ENCODE data around the gene SNX18. TPM values are rescaled to one million over a fixed set of nuclear protein-coding genes. Genes with fewer than 3 reads are reported as not detected.
"Not testable (repeated sequence)": the region's sequence is repeated elsewhere in the genome, so short reads cannot be mapped to it uniquely, and the experiment has no call there.

SNX18 gene
- total RNA-seq, 1 experiment from 2014 or later: 28.0 TPM

- DNase-seq: peak in 1 of 2 experiments; percentile 43
- no peaks in the 10 kb centered on the region; the same call in 1 of the 2 replicates for H3K4me1 ChIP-seq
- Mint-ChIP-seq H3K4me3 (ENCODE audit: unreplicated experiment) (no peak overlapping the region), H3K4me1 (ENCODE audit: low read depth, unreplicated experiment) (peaks cover 6% of the 10 kb centered on the region), H3K36me3 (ENCODE audit: insufficient read depth, unreplicated experiment) (no peaks in the 10 kb centered on the region), H3K27me3 (ENCODE audit: insufficient read depth, unreplicated experiment) (no peaks in the 10 kb centered on the region), H3K27ac (ENCODE audit: unreplicated experiment) (no peak overlapping the region), H3K9me3 (ENCODE audit: unreplicated experiment) (peaks cover 7% of the 10 kb centered on the region)
- TF ChIP-seq CTCF (IDR thresholded peaks at IDR 0.05; ENCODE audit: insufficient read depth in 1 of 2, low read depth in 1 of 2, low read length in 1 of 2, severe bottlenecking in 1 of 2, unreplicated experiment in 1 of 2): no peak
- no TSS peak for BruUV-seq (replicated peaks)
- POLR2A ChIA-PET: no interaction called here
- no peak overlapping the region for H3K4me3 ChIP-seq (ENCODE audit: low read depth, low read length)
- intact Hi-C loops (cut with micrococcal nuclease; ENCODE audit: unreplicated experiment): loop anchor here (2.0 kb wide), 1 partner anchor 41 kb away; no protein-coding TSS in a partner anchor
- no peaks in the 10 kb centered on the region for H3K27me3 ChIP-seq (replicated peaks; ENCODE audit: control insufficient read depth, insufficient read depth, low read length)
- peaks cover 3% of the 10 kb centered on the region; the same call in 1 of the 2 replicates for H3K9me3 ChIP-seq
- H3K36me3 ChIP-seq (ENCODE audit: control insufficient read depth, insufficient read depth, low read length): no peaks in the 10 kb centered on the region
- CTCF ChIA-PET: no interaction called here
These were observed 39.5 kb upstream of the SNX18 start for GRCh38 chr5:54477941-54478478.

- Histone ChIP-seq H3K36me3 (ENCODE audit: control insufficient read depth, insufficient read depth, low read length) (no peaks in the 10 kb centered on the region), H3K4me3 (ENCODE audit: low read depth, low read length) (no peak overlapping the region), H3K27me3 (replicated peaks; ENCODE audit: control insufficient read depth, insufficient read depth, low read length) (no peaks in the 10 kb centered on the region), H3K4me1 (no peaks in the 10 kb centered on the region; the same call in 1 of the 2 replicates), H3K9me3 (peaks cover 3% of the 10 kb centered on the region; the same call in 1 of the 2 replicates)
- H3K9me3 Mint-ChIP-seq (ENCODE audit: unreplicated experiment): peaks cover 9% of the 10 kb centered on the region
- no peak for DNase-seq
- ChIA-PET CTCF (no interaction called here), POLR2A (interaction anchor here (0.6 kb wide), 1 partner anchor 170 kb away, joined by 4 read pairs; the partner anchor contains the start of gene ARL15)
- H3K27me3 Mint-ChIP-seq (ENCODE audit: insufficient read depth, unreplicated experiment): no peaks in the 10 kb centered on the region
- no peaks in the 10 kb centered on the region for H3K36me3 Mint-ChIP-seq (ENCODE audit: insufficient read depth, unreplicated experiment)
- no TSS peak for BruUV-seq (replicated peaks)
- no peak for TF ChIP-seq CTCF (IDR thresholded peaks at IDR 0.05; ENCODE audit: insufficient read depth in 1 of 2, low read depth in 1 of 2, low read length in 1 of 2, severe bottlenecking in 1 of 2, unreplicated experiment in 1 of 2)
- no peak overlapping the region for H3K27ac Mint-ChIP-seq (ENCODE audit: unreplicated experiment)
- intact Hi-C loops (cut with micrococcal nuclease; ENCODE audit: unreplicated experiment): no loop called here
- H3K4me1 Mint-ChIP-seq (ENCODE audit: low read depth, unreplicated experiment): peaks cover 6% of the 10 kb centered on the region
- no peak overlapping the region for H3K4me3 Mint-ChIP-seq (ENCODE audit: unreplicated experiment)
These were observed 37.3 kb upstream of the SNX18 start for GRCh38 chr5:54480296-54480695.

- Histone ChIP-seq H3K9me3 (no peaks in the 10 kb centered on the region; the same call in 1 of the 2 replicates), H3K4me3 (ENCODE audit: low read depth, low read length) (no peak overlapping the region), H3K27me3 (replicated peaks; ENCODE audit: control insufficient read depth, insufficient read depth, low read length) (no peaks in the 10 kb centered on the region), H3K36me3 (ENCODE audit: control insufficient read depth, insufficient read depth, low read length) (no peaks in the 10 kb centered on the region), H3K4me1 (peaks cover 8% of the 10 kb centered on the region)
- CTCF ChIA-PET: no interaction called here
- no TSS peak for BruUV-seq (replicated peaks)
- no peak for DNase-seq
- no peak overlapping the region for H3K27ac Mint-ChIP-seq (ENCODE audit: unreplicated experiment)
- no peaks in the 10 kb centered on the region for H3K27me3 Mint-ChIP-seq (ENCODE audit: insufficient read depth, unreplicated experiment)
- intact Hi-C loops (cut with micrococcal nuclease; ENCODE audit: unreplicated experiment): no loop called here
- TF ChIP-seq CTCF (IDR thresholded peaks at IDR 0.05; ENCODE audit: insufficient read depth in 1 of 2, low read depth in 1 of 2, low read length in 1 of 2, severe bottlenecking in 1 of 2, unreplicated experiment in 1 of 2): no peak
- no peaks in the 10 kb centered on the region for H3K36me3 Mint-ChIP-seq (ENCODE audit: insufficient read depth, unreplicated experiment)
- H3K4me3 Mint-ChIP-seq (ENCODE audit: unreplicated experiment): no peak overlapping the region
- POLR2A ChIA-PET: no interaction called here
- H3K9me3 Mint-ChIP-seq (ENCODE audit: unreplicated experiment): peaks cover 19% of the 10 kb centered on the region
- peaks cover 6% of the 10 kb centered on the region for H3K4me1 Mint-ChIP-seq (ENCODE audit: low read depth, unreplicated experiment)
These were observed 33.2 kb upstream of the SNX18 start for GRCh38 chr5:54484219-54484894.

- H3K36me3 ChIP-seq (ENCODE audit: control insufficient read depth, insufficient read depth, low read length); BruUV-seq (replicated peaks); H3K27me3 ChIP-seq (replicated peaks; ENCODE audit: control insufficient read depth, insufficient read depth, low read length); DNase-seq; H3K36me3 Mint-ChIP-seq (ENCODE audit: insufficient read depth, unreplicated experiment); H3K27ac Mint-ChIP-seq (ENCODE audit: unreplicated experiment); H3K9me3 ChIP-seq; H3K4me1 ChIP-seq; H3K27me3 Mint-ChIP-seq (ENCODE audit: insufficient read depth, unreplicated experiment); CTCF ChIA-PET; POLR2A ChIA-PET; H3K4me1 Mint-ChIP-seq (ENCODE audit: low read depth, unreplicated experiment); intact Hi-C loops (cut with micrococcal nuclease; ENCODE audit: unreplicated experiment); H3K4me3 ChIP-seq (ENCODE audit: low read depth, low read length); H3K4me3 Mint-ChIP-seq (ENCODE audit: unreplicated experiment): not testable (repeated sequence)
- peaks cover 14% of the 10 kb centered on the region for H3K9me3 Mint-ChIP-seq (ENCODE audit: unreplicated experiment)
These were observed 31.9 kb upstream of the SNX18 start for GRCh38 chr5:54485659-54486058.

- not testable (repeated sequence) for H3K4me3 Mint-ChIP-seq (ENCODE audit: unreplicated experiment); H3K27ac Mint-ChIP-seq (ENCODE audit: unreplicated experiment); BruUV-seq (replicated peaks); H3K27me3 Mint-ChIP-seq (ENCODE audit: insufficient read depth, unreplicated experiment); H3K4me3 ChIP-seq (ENCODE audit: low read depth, low read length); H3K36me3 ChIP-seq (ENCODE audit: control insufficient read depth, insufficient read depth, low read length); H3K4me1 Mint-ChIP-seq (ENCODE audit: low read depth, unreplicated experiment); H3K36me3 Mint-ChIP-seq (ENCODE audit: insufficient read depth, unreplicated experiment); H3K27me3 ChIP-seq (replicated peaks; ENCODE audit: control insufficient read depth, insufficient read depth, low read length); DNase-seq; H3K9me3 ChIP-seq; H3K4me1 ChIP-seq
- ChIA-PET POLR2A (interaction anchor here (0.9 to 2.1 kb wide), 3 partner anchors 49 to 179 kb away, joined by 3 to 19 read pairs (median 5); partner anchors contain the start of gene ARL15), CTCF (interaction anchor here (0.9 to 2.9 kb wide), 7 partner anchors 32 to 378 kb away, joined by 3 to 30 read pairs (median 14); partner anchors contain the start of gene ARL15)
- peaks cover 12% of the 10 kb centered on the region for H3K9me3 Mint-ChIP-seq (ENCODE audit: unreplicated experiment)
- intact Hi-C loops (cut with micrococcal nuclease; ENCODE audit: unreplicated experiment): loop anchor here (1.0 to 2.0 kb wide), 7 partner anchors 32 to 246 kb away; no protein-coding TSS in a partner anchor
These were observed 27.9 kb upstream of the SNX18 start for GRCh38 chr5:54489648-54489979.
